NCI-H2196 (cell line): Measurements from ENCODE around the gene HPSE2.
"Not testable (repeated sequence)": the region's sequence is repeated elsewhere in the genome, so short reads cannot be mapped to it uniquely, and the experiment has no call there.

Source experiments
- DNase-seq: peaks from one replicate; lab custom pipeline; 2025; ENCODE audit not compliant: unreplicated experiment; lab: John Stamatoyannopoulos, UW

HPSE2 gene

GRCh38 chr10:98576096-98576495 lies 659.6 kb downstream of the HPSE2 start:
- no peak for DNase-seq

GRCh38 chr10:98572594-98572993 lies 663.1 kb downstream of the HPSE2 start:
- DNase-seq: no peak

GRCh38 chr10:98570834-98571233 lies 664.8 kb downstream of the HPSE2 start:
- no peak for DNase-seq

- DNase-seq: peak; percentile 2
Observed at GRCh38 chr10:98569853-98570252, 665.8 kb downstream of the HPSE2 start.

GRCh38 chr10:98568551-98568950 lies 667.1 kb downstream of the HPSE2 start:
- no peak for DNase-seq

- DNase-seq: no peak
Observed at GRCh38 chr10:98567391-98568133, 668.1 kb downstream of the HPSE2 start.

- DNase-seq: no peak
Observed at GRCh38 chr10:98563811-98564210, 671.8 kb downstream of the HPSE2 start.

- no peak for DNase-seq
Observed at GRCh38 chr10:98560565-98560964, 675.1 kb downstream of the HPSE2 start.

GRCh38 chr10:98556061-98556460 lies 679.6 kb downstream of the HPSE2 start:
- no peak for DNase-seq

GRCh38 chr10:98555021-98555619 lies 680.5 kb downstream of the HPSE2 start:
- DNase-seq: peak; percentile 44

GRCh38 chr10:98541561-98541960 lies 694.1 kb downstream of the HPSE2 start:
- not testable (repeated sequence) for DNase-seq

GRCh38 chr10:98539578-98539977 lies 696.1 kb downstream of the HPSE2 start:
- no peak for DNase-seq

GRCh38 chr10:98538472-98538871 lies 697.2 kb downstream of the HPSE2 start:
- DNase-seq: no peak

- peak; percentile 9 for DNase-seq
Observed at GRCh38 chr10:98536551-98536950, 699.1 kb downstream of the HPSE2 start.

- DNase-seq: no peak
Observed at GRCh38 chr10:98533746-98534445, 701.8 kb downstream of the HPSE2 start.

- no peak for DNase-seq
Observed at GRCh38 chr10:98533241-98533640, 702.4 kb downstream of the HPSE2 start.

- DNase-seq: no peak
Observed at GRCh38 chr10:98528805-98529183, 706.9 kb downstream of the HPSE2 start.

- DNase-seq: peak; percentile 11
Observed at GRCh38 chr10:98528166-98528804, 707.4 kb downstream of the HPSE2 start.

GRCh38 chr10:98525969-98526368 lies 709.7 kb downstream of the HPSE2 start:
- no peak for DNase-seq

- DNase-seq: no peak
Observed at GRCh38 chr10:98524124-98524523, 711.5 kb downstream of the HPSE2 start.

GRCh38 chr10:98519841-98520240 lies 715.8 kb downstream of the HPSE2 start:
- DNase-seq: no peak

GRCh38 chr10:98517672-98518071 lies 718.0 kb downstream of the HPSE2 start:
- no peak for DNase-seq
